Neural cell (in vitro differentiated cells): ENCODE results near the gene CENPP.

Experiments
- EP300 ChIP-seq: fragments of 450-650 bp; conservative IDR thresholded peaks from 2 replicates; pipeline ENCODE4 v1.6.1; 2014; ENCODE audit warnings: antibody characterized with exemption, mild to moderate bottlenecking, moderate library complexity; ENCODE audit not compliant: poor library complexity, severe bottlenecking
- EZH2 ChIP-seq: fragments of 200-600, 300-800 bp; shearing (Covaris generic), sonication (generic); IDR thresholded peaks from 2 replicates; pipeline ENCODE4 v1.6.1; 2014; ENCODE audit warnings: antibody characterized with exemption, low read length, borderline replicate concordance, mild to moderate bottlenecking; ENCODE audit not compliant: insufficient read depth, poor library complexity, severe bottlenecking
- POLR2AphosphoS5 ChIP-seq: IDR thresholded peaks from 2 replicates; pipeline ENCODE4 v1.6.1; 2012
- RAD21 ChIP-seq: fragments of 450-650 bp; conservative IDR thresholded peaks from 2 replicates; pipeline ENCODE4 v1.6.1; 2014; ENCODE audit warnings: antibody characterized with exemption, mild to moderate bottlenecking, moderate library complexity
- SMC3 ChIP-seq: fragments of 450-650 bp; conservative IDR thresholded peaks from 2 replicates; pipeline ENCODE4 v1.6.1; 2014; ENCODE audit warnings: antibody characterized with exemption, mild to moderate bottlenecking, moderate library complexity; ENCODE audit not compliant: poor library complexity
- TAF1 ChIP-seq: IDR thresholded peaks from 2 replicates; pipeline ENCODE4 v1.6.1; 2012; ENCODE audit warnings: low read depth
- TF ChIP-seq, protein P1 (sequence below): fragments of 450-650 bp; IDR thresholded peaks from 2 replicates; pipeline ENCODE4 v1.5.1; 2014; ENCODE audit warnings: antibody characterized with exemption, mild to moderate bottlenecking, moderate library complexity; ENCODE audit not compliant: poor library complexity, severe bottlenecking
- TF ChIP-seq, protein P2 (sequence below): IDR thresholded peaks from 2 replicates; pipeline ENCODE4 v1.6.1; 2012; ENCODE audit warnings: borderline replicate concordance

DNA sequence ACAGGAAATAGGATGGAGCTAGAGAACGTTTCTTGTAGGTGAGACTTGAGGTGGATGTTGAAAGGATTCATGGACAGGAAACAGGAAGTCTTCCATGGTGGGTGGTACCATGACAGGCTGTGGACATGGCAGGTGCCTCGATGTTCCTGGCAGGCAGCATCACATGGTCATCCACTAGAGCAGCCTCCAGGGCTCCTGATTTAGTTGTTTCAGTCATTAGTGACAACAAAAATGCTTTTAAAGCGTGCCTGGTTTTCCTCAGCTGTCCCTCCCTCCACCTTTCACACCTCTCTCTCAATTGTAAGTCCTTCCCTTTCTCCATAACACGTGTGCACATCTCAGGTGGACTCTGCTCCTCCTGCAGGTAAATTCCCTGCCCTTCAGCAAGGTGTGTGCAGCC lies 181.7 kb downstream of the CENPP start:
- TF ChIP-seq, protein P1, sequence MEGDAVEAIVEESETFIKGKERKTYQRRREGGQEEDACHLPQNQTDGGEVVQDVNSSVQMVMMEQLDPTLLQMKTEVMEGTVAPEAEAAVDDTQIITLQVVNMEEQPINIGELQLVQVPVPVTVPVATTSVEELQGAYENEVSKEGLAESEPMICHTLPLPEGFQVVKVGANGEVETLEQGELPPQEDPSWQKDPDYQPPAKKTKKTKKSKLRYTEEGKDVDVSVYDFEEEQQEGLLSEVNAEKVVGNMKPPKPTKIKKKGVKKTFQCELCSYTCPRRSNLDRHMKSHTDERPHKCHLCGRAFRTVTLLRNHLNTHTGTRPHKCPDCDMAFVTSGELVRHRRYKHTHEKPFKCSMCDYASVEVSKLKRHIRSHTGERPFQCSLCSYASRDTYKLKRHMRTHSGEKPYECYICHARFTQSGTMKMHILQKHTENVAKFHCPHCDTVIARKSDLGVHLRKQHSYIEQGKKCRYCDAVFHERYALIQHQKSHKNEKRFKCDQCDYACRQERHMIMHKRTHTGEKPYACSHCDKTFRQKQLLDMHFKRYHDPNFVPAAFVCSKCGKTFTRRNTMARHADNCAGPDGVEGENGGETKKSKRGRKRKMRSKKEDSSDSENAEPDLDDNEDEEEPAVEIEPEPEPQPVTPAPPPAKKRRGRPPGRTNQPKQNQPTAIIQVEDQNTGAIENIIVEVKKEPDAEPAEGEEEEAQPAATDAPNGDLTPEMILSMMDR: no peak
- TF ChIP-seq, protein P2, sequence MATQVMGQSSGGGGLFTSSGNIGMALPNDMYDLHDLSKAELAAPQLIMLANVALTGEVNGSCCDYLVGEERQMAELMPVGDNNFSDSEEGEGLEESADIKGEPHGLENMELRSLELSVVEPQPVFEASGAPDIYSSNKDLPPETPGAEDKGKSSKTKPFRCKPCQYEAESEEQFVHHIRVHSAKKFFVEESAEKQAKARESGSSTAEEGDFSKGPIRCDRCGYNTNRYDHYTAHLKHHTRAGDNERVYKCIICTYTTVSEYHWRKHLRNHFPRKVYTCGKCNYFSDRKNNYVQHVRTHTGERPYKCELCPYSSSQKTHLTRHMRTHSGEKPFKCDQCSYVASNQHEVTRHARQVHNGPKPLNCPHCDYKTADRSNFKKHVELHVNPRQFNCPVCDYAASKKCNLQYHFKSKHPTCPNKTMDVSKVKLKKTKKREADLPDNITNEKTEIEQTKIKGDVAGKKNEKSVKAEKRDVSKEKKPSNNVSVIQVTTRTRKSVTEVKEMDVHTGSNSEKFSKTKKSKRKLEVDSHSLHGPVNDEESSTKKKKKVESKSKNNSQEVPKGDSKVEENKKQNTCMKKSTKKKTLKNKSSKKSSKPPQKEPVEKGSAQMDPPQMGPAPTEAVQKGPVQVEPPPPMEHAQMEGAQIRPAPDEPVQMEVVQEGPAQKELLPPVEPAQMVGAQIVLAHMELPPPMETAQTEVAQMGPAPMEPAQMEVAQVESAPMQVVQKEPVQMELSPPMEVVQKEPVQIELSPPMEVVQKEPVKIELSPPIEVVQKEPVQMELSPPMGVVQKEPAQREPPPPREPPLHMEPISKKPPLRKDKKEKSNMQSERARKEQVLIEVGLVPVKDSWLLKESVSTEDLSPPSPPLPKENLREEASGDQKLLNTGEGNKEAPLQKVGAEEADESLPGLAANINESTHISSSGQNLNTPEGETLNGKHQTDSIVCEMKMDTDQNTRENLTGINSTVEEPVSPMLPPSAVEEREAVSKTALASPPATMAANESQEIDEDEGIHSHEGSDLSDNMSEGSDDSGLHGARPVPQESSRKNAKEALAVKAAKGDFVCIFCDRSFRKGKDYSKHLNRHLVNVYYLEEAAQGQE: no peak
- TF ChIP-seq RAD21 (no peak), EP300 (no peak), SMC3 (no peak), EZH2 (no peak), TAF1 (no peak), POLR2AphosphoS5 (no peak)
